Mucosa of descending colon (tissue), 3 donors: ENCODE results near the gene CREB1. TPM values are rescaled to one million over a fixed set of nuclear protein-coding genes. Genes with fewer than 3 reads are reported as not detected.

ENCODE experiments used
- ATAC-seq: fragments of 200-7000 bp; cut with Tn5 transposase; one replicate; pipeline ENCODE4 v1.9.1; 2020; ENCODE audit warnings: mild to moderate bottlenecking, moderate library complexity
- DNase-seq, 3 donors: peaks; one replicate each; pipeline ENCODE4 v3.0.0-alpha.2; 2020
- H3K36me3 ChIP-seq: fragments of 200-600 bp; one replicate; pipeline ENCODE4 v1.8.0; 2021; ENCODE audit warnings: low read depth, mild to moderate bottlenecking
- H3K4me1 ChIP-seq: fragments of 200-600 bp; one replicate; pipeline ENCODE4 v1.8.0; 2021; ENCODE audit warnings: low read depth, mild to moderate bottlenecking
- H3K4me3 ChIP-seq: fragments of 200-600 bp; one replicate; pipeline ENCODE4 v1.8.0; 2021; ENCODE audit warnings: mild to moderate bottlenecking
- H3K9me3 ChIP-seq: fragments of 200-600 bp; one replicate; pipeline ENCODE4 v1.8.0; 2021; ENCODE audit warnings: mild to moderate bottlenecking
- intact Hi-C, 2 donors: fragments of 100-400 bp; cut with DNase I in 1 of 2; cut with micrococcal nuclease in 1 of 2; formaldehyde crosslinking; loops; one replicate each; pipeline versions ENCODE4 v1.11.0 to v1.11.1; 2022; cut with DNase I, micrococcal nuclease
- long read RNA-seq, 2 donors: library from polyadenylated mRNA; unstranded; transcript quantifications; one replicate each; pipeline ENCODE4 v2.0.0, GENCODE V29; 2019 to 2021
- total RNA-seq, 3 donors: library from RNA; stranded (reverse); fragmentation: NEBNext Ultra II Directional in 2 of 3; extraction: Animal tissue kit (Norgen Biotek cat#: 25700) in 2 of 3; gene quantifications; one replicate each; pipeline versions ENCODE4 v1.2.1 to v1.2.4, GENCODE V29; 2021 to 2023
- TF ChIP-seq, protein P1 (sequence below): fragments of 200-600 bp; IDR thresholded peaks from one replicate; pipeline ENCODE4 v1.8.0; 2022; ENCODE audit warnings: antibody characterized with exemption, mild to moderate bottlenecking
- donor health status: DM: no; HTN: no; CAD: no; lungs with moderate emphysema.
- donor health status: DM: no; HTN: no; CAD: no.
- donor health status: DM: no; HTN: yes; CAD: no.

CREB1 gene
- total RNA-seq = 10 to 100 TPM; 51.1 to 65.0 (median 53.3) TPM
- long read RNA-seq, donor 1, full-length matches to known transcripts = 28 of 41 reads
- long read RNA-seq, donor 1, partial matches to known transcripts = 4 of 41 reads
- long read RNA-seq, donor 1, other reads (novel, unspliced or antisense) = 9 of 41 reads
- long read RNA-seq, donor 2, full-length matches to known transcripts = 7 of 14 reads
- long read RNA-seq, donor 2, partial matches to known transcripts = 0 of 14 reads
- long read RNA-seq, donor 2, other reads (novel, unspliced or antisense) = 7 of 14 reads

GRCh38 chr2:207529330-207530159 lies at the start of gene CREB1:
TSS of gene CREB1 (plus strand) at chr2:207529962. CDS start at chr2:207555636, 25,674 bp downstream.
- peak; percentile 90 for ATAC-seq
- TF ChIP-seq, protein P1, sequence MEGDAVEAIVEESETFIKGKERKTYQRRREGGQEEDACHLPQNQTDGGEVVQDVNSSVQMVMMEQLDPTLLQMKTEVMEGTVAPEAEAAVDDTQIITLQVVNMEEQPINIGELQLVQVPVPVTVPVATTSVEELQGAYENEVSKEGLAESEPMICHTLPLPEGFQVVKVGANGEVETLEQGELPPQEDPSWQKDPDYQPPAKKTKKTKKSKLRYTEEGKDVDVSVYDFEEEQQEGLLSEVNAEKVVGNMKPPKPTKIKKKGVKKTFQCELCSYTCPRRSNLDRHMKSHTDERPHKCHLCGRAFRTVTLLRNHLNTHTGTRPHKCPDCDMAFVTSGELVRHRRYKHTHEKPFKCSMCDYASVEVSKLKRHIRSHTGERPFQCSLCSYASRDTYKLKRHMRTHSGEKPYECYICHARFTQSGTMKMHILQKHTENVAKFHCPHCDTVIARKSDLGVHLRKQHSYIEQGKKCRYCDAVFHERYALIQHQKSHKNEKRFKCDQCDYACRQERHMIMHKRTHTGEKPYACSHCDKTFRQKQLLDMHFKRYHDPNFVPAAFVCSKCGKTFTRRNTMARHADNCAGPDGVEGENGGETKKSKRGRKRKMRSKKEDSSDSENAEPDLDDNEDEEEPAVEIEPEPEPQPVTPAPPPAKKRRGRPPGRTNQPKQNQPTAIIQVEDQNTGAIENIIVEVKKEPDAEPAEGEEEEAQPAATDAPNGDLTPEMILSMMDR = peak; percentile 20
- intact Hi-C loops = no loop called here

GRCh38 chr2:207480521-207481040 lies 49.2 kb upstream of the CREB1 start:
- TF ChIP-seq, protein P1 = no peak
- no peak for DNase-seq
- intact Hi-C loops = loop anchor here in 1 of 2 donors (10.0 kb wide), 1 partner anchor 776 kb away; no protein-coding TSS in a partner anchor
- no peaks in the 10 kb centered on the region for H3K4me1 ChIP-seq
- ATAC-seq = no peak
- no peak overlapping the region for H3K4me3 ChIP-seq
- no peaks in the 10 kb centered on the region for H3K36me3 ChIP-seq
- H3K9me3 ChIP-seq = no peaks in the 10 kb centered on the region

More at GRCh38 chr2:207529330-207530159, at the start of gene CREB1:
- Histone ChIP-seq H3K9me3 (no peaks in the 10 kb centered on the region), H3K4me3 (peak within 1 kb of the TSS; percentile 71), H3K36me3 (no peaks in the 10 kb centered on the region), H3K4me1 (peaks cover 35% of the 10 kb centered on the region)
- peak; percentile 99 to 100 (median 99) for DNase-seq

GRCh38 chr2:207481924-207482323 lies 47.8 kb upstream of the CREB1 start:
- TF ChIP-seq, protein P1 = no peak
- no peak overlapping the region for H3K4me3 ChIP-seq
- DNase-seq (no peak), ATAC-seq (no peak)
- no peaks in the 10 kb centered on the region for H3K36me3 ChIP-seq
- no peaks in the 10 kb centered on the region for H3K4me1 ChIP-seq
- intact Hi-C loops = loop anchor here in 1 of 2 donors (10.0 kb wide), 1 partner anchor 777 kb away; no protein-coding TSS in a partner anchor
- no peaks in the 10 kb centered on the region for H3K9me3 ChIP-seq

DNA sequence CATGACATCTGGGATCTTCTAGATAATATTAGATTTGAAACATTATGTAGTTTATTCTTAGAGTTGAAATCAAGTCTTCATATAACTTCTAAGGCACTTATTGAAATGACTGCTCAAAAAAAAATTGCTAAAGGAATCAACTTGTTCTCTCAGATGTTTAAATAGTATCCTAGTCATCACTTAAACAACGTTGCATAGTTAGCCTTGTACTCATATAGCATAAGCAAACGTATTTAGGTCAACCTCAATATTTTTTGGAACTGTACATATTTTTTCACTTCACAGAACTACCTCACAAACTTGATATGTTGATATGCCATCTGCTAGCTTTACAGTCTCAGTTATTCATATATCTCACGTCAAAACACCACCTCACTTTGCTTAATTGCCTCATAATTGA lies 47.1 kb upstream of the CREB1 start:
- TF ChIP-seq, protein P1 = no peak
- ATAC-seq = no peak
- no peak for DNase-seq
- H3K4me3 ChIP-seq = no peak overlapping the region
- no peaks in the 10 kb centered on the region for H3K9me3 ChIP-seq
- no peaks in the 10 kb centered on the region for H3K36me3 ChIP-seq
- no peaks in the 10 kb centered on the region for H3K4me1 ChIP-seq
- intact Hi-C loops = loop anchor here in 1 of 2 donors (10.0 kb wide), 1 partner anchor 778 kb away; no protein-coding TSS in a partner anchor

GRCh38 chr2:207483066-207483465 lies 46.7 kb upstream of the CREB1 start:
- no peak for DNase-seq

More at GRCh38 chr2:207483066-207483465, 46.7 kb upstream of the CREB1 start:
- Histone ChIP-seq H3K4me1 (no peaks in the 10 kb centered on the region), H3K36me3 (no peaks in the 10 kb centered on the region), H3K4me3 (no peak overlapping the region), H3K9me3 (no peaks in the 10 kb centered on the region)
- intact Hi-C loops = loop anchor here in 1 of 2 donors (10.0 kb wide), 1 partner anchor 778 kb away; no protein-coding TSS in a partner anchor
- ATAC-seq = no peak
- TF ChIP-seq, protein P1 = no peak
